GM18861 (cell line): ENCODE measurements around the gene TCEANC2.
"Not testable (repeated sequence)": the region's sequence is repeated elsewhere in the genome, so short reads cannot be mapped to it uniquely, and the experiment has no call there.

ENCODE experiments used
- ATAC-seq: cut with Tn5 transposase; IDR thresholded peaks from one replicate; pipeline ENCODE4 v1.9.1; 2021; ENCODE audit not compliant: unreplicated experiment

The TCEANC2 gene

GRCh38 chr1:54081306-54082270, 28.2 kb downstream of the TCEANC2 start:
- ATAC-seq, result no peak

GRCh38 chr1:54084794-54085193, 31.4 kb downstream of the TCEANC2 start:
- no peak for ATAC-seq

- ATAC-seq, result no peak
Observed at GRCh38 chr1:54086754-54087153, 33.3 kb downstream of the TCEANC2 start.

GRCh38 chr1:54088385-54088784, 35.0 kb downstream of the TCEANC2 start:
- ATAC-seq, result no peak

GRCh38 chr1:54091666-54092065, 38.3 kb downstream of the TCEANC2 start:
- no peak for ATAC-seq

- no peak for ATAC-seq
Observed at GRCh38 chr1:54094001-54094729, 40.8 kb downstream of the TCEANC2 start.

- ATAC-seq, result not testable (repeated sequence)
Observed at GRCh38 chr1:54094730-54095105, 41.3 kb downstream of the TCEANC2 start.

- no peak for ATAC-seq
Observed at GRCh38 chr1:54095546-54096226, 42.3 kb downstream of the TCEANC2 start.

GRCh38 chr1:54096227-54096876, 42.9 kb downstream of the TCEANC2 start:
- ATAC-seq, result no peak

GRCh38 chr1:54096877-54097240, 43.5 kb downstream of the TCEANC2 start:
- no peak for ATAC-seq

- ATAC-seq, result no peak
Observed at GRCh38 chr1:54099061-54099610, 45.7 kb downstream of the TCEANC2 start.

GRCh38 chr1:54100500-54100899, 47.1 kb downstream of the TCEANC2 start:
- no peak for ATAC-seq

GRCh38 chr1:54103414-54103813, 50.0 kb downstream of the TCEANC2 start:
- no peak for ATAC-seq

GRCh38 chr1:54104613-54105012, 51.2 kb downstream of the TCEANC2 start:
- not testable (repeated sequence) for ATAC-seq

- ATAC-seq, result no peak
Observed at GRCh38 chr1:54105080-54105479, 51.7 kb downstream of the TCEANC2 start.

GRCh38 chr1:54105736-54106269, 52.4 kb downstream of the TCEANC2 start:
- ATAC-seq, result no peak

GRCh38 chr1:54107131-54107530, 53.7 kb downstream of the TCEANC2 start:
- no peak for ATAC-seq

GRCh38 chr1:54108156-54108555, 54.7 kb downstream of the TCEANC2 start:
- ATAC-seq, result no peak

GRCh38 chr1:54109129-54110090, 56.0 kb downstream of the TCEANC2 start:
- no peak for ATAC-seq
